GM23338 (cell line): ENCODE measurements around the gene CNOT4. TPM values are rescaled to one million over a fixed set of nuclear protein-coding genes. Genes with fewer than 3 reads are reported as not detected.

ENCODE experiments used
- ATAC-seq: fragments of 200-7000 bp; cut with Tn5 transposase; 3 replicates; pipeline ENCODE4 v1.9.1; 2020
- DNase-seq: peaks from one replicate; pipeline ENCODE4 v3.0.0-alpha.2; 2015; ENCODE audit warnings: low spot score
- H2AFZ ChIP-seq: fragments of 200-600 bp; sonication (generic); 2 replicates; pipeline ENCODE4 v1.8.0; 2016; ENCODE audit warnings: antibody characterized with exemption, mild to moderate bottlenecking, moderate library complexity
- H3F3A ChIP-seq: fragments of 200-600 bp; sonication (generic); replicated peaks from 2 replicates; pipeline ENCODE4 v1.8.0; 2017; ENCODE audit warnings: antibody characterized with exemption, mixed run types, low read depth
- H3K27ac ChIP-seq: fragments of 200-600 bp; sonication (generic); 2 replicates; pipeline ENCODE4 v1.6.1; 2016; ENCODE audit warnings: low read depth
- H3K27me3 ChIP-seq: fragments of 200-600 bp; sonication (generic); 2 replicates; pipeline ENCODE4 v1.8.0; 2016; ENCODE audit warnings: mild to moderate bottlenecking, mixed run types, moderate library complexity; ENCODE audit not compliant: insufficient read depth
- H3K36me3 ChIP-seq: fragments of 200-600 bp; sonication (generic); 2 replicates; pipeline ENCODE4 v1.8.0; 2016; ENCODE audit warnings: mild to moderate bottlenecking; ENCODE audit not compliant: insufficient read depth
- H3K4me1 ChIP-seq: fragments of 200-600 bp; sonication (generic); 2 replicates; pipeline ENCODE4 v1.8.0; 2016; ENCODE audit warnings: mild to moderate bottlenecking, moderate library complexity; ENCODE audit not compliant: insufficient read depth
- H3K4me2 ChIP-seq: fragments of 200-600 bp; sonication (generic); 2 replicates; pipeline ENCODE4 v1.7.1; 2017; ENCODE audit warnings: mixed run types
- H3K4me3 ChIP-seq: fragments of 200-600 bp; sonication (generic); 2 replicates; pipeline ENCODE4 v1.6.1; 2016; ENCODE audit warnings: mixed run types
- H3K79me2 ChIP-seq: fragments of 200-600 bp; sonication (generic); replicated peaks from 2 replicates; pipeline ENCODE4 v1.8.0; 2017; ENCODE audit warnings: mild to moderate bottlenecking; ENCODE audit not compliant: insufficient read depth
- H3K9me2 ChIP-seq: fragments of 200-600 bp; sonication (generic); 2 replicates; pipeline ENCODE4 v1.8.0; 2017; ENCODE audit not compliant: insufficient read depth
- H4K20me1 ChIP-seq: fragments of 200-600 bp; sonication (generic); replicated peaks from 2 replicates; pipeline ENCODE4 v1.8.0; 2017; ENCODE audit warnings: mild to moderate bottlenecking; ENCODE audit not compliant: insufficient read depth
- H3K27ac Mint-ChIP-seq: 2 replicates; pipeline ENCODE4 v1.8.0; 2020; ENCODE audit warnings: inconsistent platforms, mild to moderate bottlenecking, moderate library complexity, mixed read lengths
- H3K27me3 Mint-ChIP-seq: 3 replicates; pipeline ENCODE4 v1.8.0; 2022; ENCODE audit warnings: low read depth, mild to moderate bottlenecking, moderate library complexity, mixed read lengths, inconsistent platforms; ENCODE audit not compliant: insufficient read depth, poor library complexity
- H3K36me3 Mint-ChIP-seq: 3 replicates; pipeline ENCODE4 v1.8.0; 2021; ENCODE audit warnings: low read depth, mild to moderate bottlenecking, inconsistent platforms, moderate library complexity, mixed read lengths
- H3K4me1 Mint-ChIP-seq: 3 replicates; pipeline ENCODE4 v1.8.0; 2020; ENCODE audit warnings: mild to moderate bottlenecking, inconsistent platforms, mixed read lengths
- H3K4me3 Mint-ChIP-seq: 3 replicates; pipeline ENCODE4 v1.8.0; 2021; ENCODE audit warnings: moderate library complexity, mild to moderate bottlenecking, inconsistent platforms, mixed read lengths
- H3K9me3 Mint-ChIP-seq: 3 replicates; pipeline ENCODE4 v1.8.0; 2020; ENCODE audit warnings: moderate library complexity, mild to moderate bottlenecking, inconsistent platforms, mixed read lengths
- CREB1 ChIP-seq: fragments of 250-450 bp; sonication (Bioruptor Pico); IDR thresholded peaks from 2 replicates; pipeline ENCODE4 v1.5.0; 2020; ENCODE audit warnings: low read depth, mild to moderate bottlenecking, moderate library complexity
- CTCF ChIP-seq, 2 experiments: fragments of 200-600 bp in 1 of 2; sonication (generic) in 1 of 2; conservative IDR thresholded peaks; 2 replicates each; pipeline versions ENCODE4 v1.5.1 to v1.6.1; 2016 to 2017; ENCODE audit warnings: antibody characterized with exemption in 2 of 2, low read depth in 2 of 2, mild to moderate bottlenecking in 2 of 2, moderate library complexity in 1 of 2
- EZH2phosphoT487 ChIP-seq: fragments of 200-600 bp; sonication (generic); IDR thresholded peaks from one replicate; pipeline ENCODE4 v1.8.1; 2018; ENCODE audit warnings: antibody characterized with exemption; ENCODE audit not compliant: unreplicated experiment
- JUNB ChIP-seq: IDR thresholded peaks from one replicate; pipeline ENCODE4 v1.6.1; 2016; ENCODE audit warnings: antibody characterized with exemption; ENCODE audit not compliant: unreplicated experiment
- NANOG ChIP-seq: IDR thresholded peaks from 2 replicates; pipeline ENCODE4 v1.6.1; 2016; ENCODE audit warnings: antibody characterized with exemption, borderline replicate concordance
- POLR2AphosphoS5 ChIP-seq: IDR thresholded peaks from 2 replicates; pipeline ENCODE4 v1.6.1; 2016; ENCODE audit warnings: antibody characterized with exemption, low read depth
- STAT1 ChIP-seq: IDR thresholded peaks from one replicate; pipeline ENCODE4 v1.6.1; 2016; ENCODE audit warnings: antibody characterized with exemption; ENCODE audit not compliant: unreplicated experiment
- ZNF114 ChIP-seq: fragments of 250-450 bp; sonication (Bioruptor Pico); IDR thresholded peaks from 2 replicates; pipeline ENCODE4 v1.5.0; 2020; ENCODE audit warnings: mild to moderate bottlenecking, moderate library complexity
- ZNF331 ChIP-seq: fragments of 250-450 bp; sonication (Bioruptor Pico); IDR thresholded peaks from 2 replicates; pipeline ENCODE4 v1.5.0; 2020; ENCODE audit warnings: low read depth, mild to moderate bottlenecking, moderate library complexity
- polyA plus RNA-seq: library from polyadenylated mRNA; unstranded; fragments of >200 nt; fragmentation: Nextera tagmentation; extraction: Ambion mirVana; gene quantifications from 2 replicates; pipeline ENCODE4 v1.2.1, GENCODE V29; 2016
- total RNA-seq: library from RNA; depleted of rRNA; stranded (reverse); fragments of >200 nt; shearing (Covaris generic); gene quantifications from 2 replicates; pipeline ENCODE4 v1.2.3, GENCODE V29; 2014
- TF ChIP-seq, protein P1 (sequence below): IDR thresholded peaks from one replicate; pipeline ENCODE4 v1.6.1; 2018; ENCODE audit warnings: antibody characterized with exemption; ENCODE audit not compliant: unreplicated experiment
- TF ChIP-seq, protein P2 (sequence below): IDR thresholded peaks from 2 replicates; pipeline ENCODE4 v1.6.1; 2016; ENCODE audit warnings: antibody characterized with exemption
- TF ChIP-seq, protein P3 (sequence below): fragments of 250-450 bp; sonication (Bioruptor Pico); IDR thresholded peaks from 2 replicates; pipeline ENCODE4 v1.5.0; 2020; ENCODE audit warnings: mild to moderate bottlenecking, moderate library complexity

CNOT4 gene
- total and polyA plus RNA-seq, 2 experiments from 2014 or later: 18.9 to 26.2 TPM

- Histone ChIP-seq H4K20me1 (no peaks in the 10 kb centered on the region), H3K36me3 (no peaks in the 10 kb centered on the region), H3F3A (no peaks in the 10 kb centered on the region), H2AFZ (no peak overlapping the region), H3K79me2 (no peaks in the 10 kb centered on the region), H3K4me2 (no peak overlapping the region), H3K27me3 (no peaks in the 10 kb centered on the region), H3K9me2 (no peaks in the 10 kb centered on the region; the same call in 1 of the 2 replicates), H3K4me3 (no peak overlapping the region), H3K27ac (no peak overlapping the region), H3K4me1 (no peaks in the 10 kb centered on the region)
- no peak for TF ChIP-seq JUNB
- no peak for TF ChIP-seq NANOG
- no peak for TF ChIP-seq STAT1
- TF ChIP-seq, protein P1, sequence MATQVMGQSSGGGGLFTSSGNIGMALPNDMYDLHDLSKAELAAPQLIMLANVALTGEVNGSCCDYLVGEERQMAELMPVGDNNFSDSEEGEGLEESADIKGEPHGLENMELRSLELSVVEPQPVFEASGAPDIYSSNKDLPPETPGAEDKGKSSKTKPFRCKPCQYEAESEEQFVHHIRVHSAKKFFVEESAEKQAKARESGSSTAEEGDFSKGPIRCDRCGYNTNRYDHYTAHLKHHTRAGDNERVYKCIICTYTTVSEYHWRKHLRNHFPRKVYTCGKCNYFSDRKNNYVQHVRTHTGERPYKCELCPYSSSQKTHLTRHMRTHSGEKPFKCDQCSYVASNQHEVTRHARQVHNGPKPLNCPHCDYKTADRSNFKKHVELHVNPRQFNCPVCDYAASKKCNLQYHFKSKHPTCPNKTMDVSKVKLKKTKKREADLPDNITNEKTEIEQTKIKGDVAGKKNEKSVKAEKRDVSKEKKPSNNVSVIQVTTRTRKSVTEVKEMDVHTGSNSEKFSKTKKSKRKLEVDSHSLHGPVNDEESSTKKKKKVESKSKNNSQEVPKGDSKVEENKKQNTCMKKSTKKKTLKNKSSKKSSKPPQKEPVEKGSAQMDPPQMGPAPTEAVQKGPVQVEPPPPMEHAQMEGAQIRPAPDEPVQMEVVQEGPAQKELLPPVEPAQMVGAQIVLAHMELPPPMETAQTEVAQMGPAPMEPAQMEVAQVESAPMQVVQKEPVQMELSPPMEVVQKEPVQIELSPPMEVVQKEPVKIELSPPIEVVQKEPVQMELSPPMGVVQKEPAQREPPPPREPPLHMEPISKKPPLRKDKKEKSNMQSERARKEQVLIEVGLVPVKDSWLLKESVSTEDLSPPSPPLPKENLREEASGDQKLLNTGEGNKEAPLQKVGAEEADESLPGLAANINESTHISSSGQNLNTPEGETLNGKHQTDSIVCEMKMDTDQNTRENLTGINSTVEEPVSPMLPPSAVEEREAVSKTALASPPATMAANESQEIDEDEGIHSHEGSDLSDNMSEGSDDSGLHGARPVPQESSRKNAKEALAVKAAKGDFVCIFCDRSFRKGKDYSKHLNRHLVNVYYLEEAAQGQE: no peak
- no peak for TF ChIP-seq EZH2phosphoT487
- TF ChIP-seq ZNF114 (CRISPR knock-in tag): no peak
- no peak for TF ChIP-seq ZNF331 (CRISPR knock-in tag)
- no peak for TF ChIP-seq CREB1 (CRISPR knock-in tag)
- TF ChIP-seq, protein P2, sequence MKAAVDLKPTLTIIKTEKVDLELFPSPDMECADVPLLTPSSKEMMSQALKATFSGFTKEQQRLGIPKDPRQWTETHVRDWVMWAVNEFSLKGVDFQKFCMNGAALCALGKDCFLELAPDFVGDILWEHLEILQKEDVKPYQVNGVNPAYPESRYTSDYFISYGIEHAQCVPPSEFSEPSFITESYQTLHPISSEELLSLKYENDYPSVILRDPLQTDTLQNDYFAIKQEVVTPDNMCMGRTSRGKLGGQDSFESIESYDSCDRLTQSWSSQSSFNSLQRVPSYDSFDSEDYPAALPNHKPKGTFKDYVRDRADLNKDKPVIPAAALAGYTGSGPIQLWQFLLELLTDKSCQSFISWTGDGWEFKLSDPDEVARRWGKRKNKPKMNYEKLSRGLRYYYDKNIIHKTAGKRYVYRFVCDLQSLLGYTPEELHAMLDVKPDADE: no peak
- TF ChIP-seq, protein P3, sequence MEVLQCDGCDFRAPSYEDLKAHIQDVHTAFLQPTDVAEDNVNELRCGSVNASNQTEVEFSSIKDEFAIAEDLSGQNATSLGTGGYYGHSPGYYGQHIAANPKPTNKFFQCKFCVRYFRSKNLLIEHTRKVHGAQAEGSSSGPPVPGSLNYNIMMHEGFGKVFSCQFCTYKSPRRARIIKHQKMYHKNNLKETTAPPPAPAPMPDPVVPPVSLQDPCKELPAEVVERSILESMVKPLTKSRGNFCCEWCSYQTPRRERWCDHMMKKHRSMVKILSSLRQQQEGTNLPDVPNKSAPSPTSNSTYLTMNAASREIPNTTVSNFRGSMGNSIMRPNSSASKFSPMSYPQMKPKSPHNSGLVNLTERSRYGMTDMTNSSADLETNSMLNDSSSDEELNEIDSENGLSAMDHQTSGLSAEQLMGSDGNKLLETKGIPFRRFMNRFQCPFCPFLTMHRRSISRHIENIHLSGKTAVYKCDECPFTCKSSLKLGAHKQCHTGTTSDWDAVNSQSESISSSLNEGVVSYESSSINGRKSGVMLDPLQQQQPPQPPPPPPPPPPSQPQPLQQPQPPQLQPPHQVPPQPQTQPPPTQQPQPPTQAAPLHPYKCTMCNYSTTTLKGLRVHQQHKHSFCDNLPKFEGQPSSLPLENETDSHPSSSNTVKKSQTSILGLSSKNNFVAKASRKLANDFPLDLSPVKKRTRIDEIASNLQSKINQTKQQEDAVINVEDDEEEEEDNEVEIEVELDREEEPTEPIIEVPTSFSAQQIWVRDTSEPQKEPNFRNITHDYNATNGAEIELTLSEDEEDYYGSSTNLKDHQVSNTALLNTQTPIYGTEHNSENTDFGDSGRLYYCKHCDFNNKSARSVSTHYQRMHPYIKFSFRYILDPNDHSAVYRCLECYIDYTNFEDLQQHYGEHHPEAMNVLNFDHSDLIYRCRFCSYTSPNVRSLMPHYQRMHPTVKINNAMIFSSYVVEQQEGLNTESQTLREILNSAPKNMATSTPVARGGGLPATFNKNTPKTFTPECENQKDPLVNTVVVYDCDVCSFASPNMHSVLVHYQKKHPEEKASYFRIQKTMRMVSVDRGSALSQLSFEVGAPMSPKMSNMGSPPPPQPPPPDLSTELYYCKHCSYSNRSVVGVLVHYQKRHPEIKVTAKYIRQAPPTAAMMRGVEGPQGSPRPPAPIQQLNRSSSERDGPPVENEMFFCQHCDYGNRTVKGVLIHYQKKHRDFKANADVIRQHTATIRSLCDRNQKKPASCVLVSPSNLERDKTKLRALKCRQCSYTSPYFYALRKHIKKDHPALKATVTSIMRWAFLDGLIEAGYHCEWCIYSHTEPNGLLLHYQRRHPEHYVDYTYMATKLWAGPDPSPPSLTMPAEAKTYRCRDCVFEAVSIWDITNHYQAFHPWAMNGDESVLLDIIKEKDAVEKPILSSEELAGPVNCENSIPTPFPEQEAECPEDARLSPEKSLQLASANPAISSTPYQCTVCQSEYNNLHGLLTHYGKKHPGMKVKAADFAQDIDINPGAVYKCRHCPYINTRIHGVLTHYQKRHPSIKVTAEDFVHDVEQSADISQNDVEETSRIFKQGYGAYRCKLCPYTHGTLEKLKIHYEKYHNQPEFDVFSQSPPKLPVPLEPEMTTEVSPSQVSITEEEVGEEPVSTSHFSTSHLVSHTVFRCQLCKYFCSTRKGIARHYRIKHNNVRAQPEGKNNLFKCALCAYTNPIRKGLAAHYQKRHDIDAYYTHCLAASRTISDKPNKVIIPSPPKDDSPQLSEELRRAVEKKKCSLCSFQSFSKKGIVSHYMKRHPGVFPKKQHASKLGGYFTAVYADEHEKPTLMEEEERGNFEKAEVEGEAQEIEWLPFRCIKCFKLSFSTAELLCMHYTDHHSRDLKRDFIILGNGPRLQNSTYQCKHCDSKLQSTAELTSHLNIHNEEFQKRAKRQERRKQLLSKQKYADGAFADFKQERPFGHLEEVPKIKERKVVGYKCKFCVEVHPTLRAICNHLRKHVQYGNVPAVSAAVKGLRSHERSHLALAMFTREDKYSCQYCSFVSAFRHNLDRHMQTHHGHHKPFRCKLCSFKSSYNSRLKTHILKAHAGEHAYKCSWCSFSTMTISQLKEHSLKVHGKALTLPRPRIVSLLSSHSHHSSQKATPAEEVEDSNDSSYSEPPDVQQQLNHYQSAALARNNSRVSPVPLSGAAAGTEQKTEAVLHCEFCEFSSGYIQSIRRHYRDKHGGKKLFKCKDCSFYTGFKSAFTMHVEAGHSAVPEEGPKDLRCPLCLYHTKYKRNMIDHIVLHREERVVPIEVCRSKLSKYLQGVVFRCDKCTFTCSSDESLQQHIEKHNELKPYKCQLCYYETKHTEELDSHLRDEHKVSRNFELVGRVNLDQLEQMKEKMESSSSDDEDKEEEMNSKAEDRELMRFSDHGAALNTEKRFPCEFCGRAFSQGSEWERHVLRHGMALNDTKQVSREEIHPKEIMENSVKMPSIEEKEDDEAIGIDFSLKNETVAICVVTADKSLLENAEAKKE: no peak
- TF ChIP-seq CTCF (conservative IDR thresholded peaks at IDR 0.05; ENCODE audit: low read depth in 2 of 2): no peak
- TF ChIP-seq POLR2AphosphoS5: no peak
- ATAC-seq (no peak), DNase-seq (no peak)
- no peaks in the 10 kb centered on the region for H3K9me3 Mint-ChIP-seq
- no peak overlapping the region for H3K27ac Mint-ChIP-seq
- peaks cover 10% of the 10 kb centered on the region for H3K27me3 Mint-ChIP-seq
- no peaks in the 10 kb centered on the region for H3K36me3 Mint-ChIP-seq
- H3K4me1 Mint-ChIP-seq: peaks cover 6% of the 10 kb centered on the region
- no peak overlapping the region for H3K4me3 Mint-ChIP-seq
Measured at GRCh38 chr7:135316648-135317313, 193.1 kb downstream of the CNOT4 start.
